Mononuclear cell (primary cell): ENCODE results near the gene MESD. TPM values are rescaled to one million over a fixed set of nuclear protein-coding genes. Genes with fewer than 3 reads are reported as not detected.

Source experiments
- H3K27me3 ChIP-seq: 2 replicates; pipeline ENCODE4 v1.6.0; 2011; ENCODE audit warnings: low read length, control low read depth; ENCODE audit not compliant: insufficient read depth
- H3K4me1 ChIP-seq: 2 replicates; pipeline ENCODE4 v1.5.1; 2011; ENCODE audit warnings: mild to moderate bottlenecking, low read length, control low read depth; ENCODE audit not compliant: insufficient read depth
- H3K4me3 ChIP-seq: 2 replicates; pipeline ENCODE4 v1.5.1; 2011; ENCODE audit warnings: mild to moderate bottlenecking, low read length, moderate library complexity
- H3K9me3 ChIP-seq: 2 replicates; pipeline ENCODE4 v1.5.1; 2011; ENCODE audit warnings: low read depth, mild to moderate bottlenecking, control low read depth, low read length
- total RNA-seq: library from RNA; depleted of rRNA; stranded (reverse); fragments of >200 nt; gene quantifications from one replicate; pipeline ENCODE4 v1.2.3, GENCODE V29; 2012

Gene MESD
- total RNA-seq, 1 donor: 8.6 TPM

- Histone ChIP-seq H3K9me3 (no peaks in the 10 kb centered on the region), H3K4me1 (peaks cover 39% of the 10 kb centered on the region), H3K4me3 (peak overlapping the region; percentile 82), H3K27me3 (no peaks in the 10 kb centered on the region)
Observed at GRCh38 chr15:81002331-81003096, 12.9 kb upstream of the MESD start.

- Histone ChIP-seq H3K4me3 (peak overlapping the region; percentile 82), H3K4me1 (peaks cover 37% of the 10 kb centered on the region), H3K9me3 (no peaks in the 10 kb centered on the region), H3K27me3 (no peaks in the 10 kb centered on the region)
Observed at GRCh38 chr15:81002009-81002330, 12.4 kb upstream of the MESD start.

- Histone ChIP-seq H3K4me1 (peaks cover 37% of the 10 kb centered on the region), H3K9me3 (no peaks in the 10 kb centered on the region), H3K4me3 (peak overlapping the region; percentile 82), H3K27me3 (no peaks in the 10 kb centered on the region)
Observed at GRCh38 chr15:81001152-81002008, 11.8 kb upstream of the MESD start.

- Histone ChIP-seq H3K9me3 (no peaks in the 10 kb centered on the region), H3K27me3 (no peaks in the 10 kb centered on the region), H3K4me1 (peaks cover 37% of the 10 kb centered on the region), H3K4me3 (peak within 1 kb of the TSS; percentile 82)
Observed at GRCh38 chr15:81000624-81001151, 11.1 kb upstream of the MESD start, which contains the start of gene TLNRD1. TLNRD1 (plus strand) TSS chr15:81000923; CDS start chr15:81002272, 1,349 bp downstream.

- H3K27me3 ChIP-seq: no peaks in the 10 kb centered on the region
- no peaks in the 10 kb centered on the region for H3K9me3 ChIP-seq
- H3K4me3 ChIP-seq: peak overlapping the region; percentile 82
- H3K4me1 ChIP-seq: peaks cover 37% of the 10 kb centered on the region
Observed at GRCh38 chr15:81000144-81000623, 10.6 kb upstream of the MESD start.

GRCh38 chr15:80999623-81000036 lies 10.0 kb upstream of the MESD start:
- H3K4me1 ChIP-seq: peaks cover 37% of the 10 kb centered on the region
- H3K27me3 ChIP-seq: no peaks in the 10 kb centered on the region
- peak overlapping the region; percentile 82 for H3K4me3 ChIP-seq
- H3K9me3 ChIP-seq: no peaks in the 10 kb centered on the region

GRCh38 chr15:80998251-80998650 lies 8.6 kb upstream of the MESD start:
- H3K4me1 ChIP-seq: peaks cover 27% of the 10 kb centered on the region
- no peak overlapping the region for H3K4me3 ChIP-seq
- H3K27me3 ChIP-seq: no peaks in the 10 kb centered on the region
- no peaks in the 10 kb centered on the region for H3K9me3 ChIP-seq

- Histone ChIP-seq H3K9me3 (no peaks in the 10 kb centered on the region), H3K4me3 (no peak overlapping the region), H3K4me1 (peaks cover 22% of the 10 kb centered on the region), H3K27me3 (no peaks in the 10 kb centered on the region)
Observed at GRCh38 chr15:80997692-80998091, 8.1 kb upstream of the MESD start.

- Histone ChIP-seq H3K27me3 (no peaks in the 10 kb centered on the region), H3K4me1 (peaks cover 25% of the 10 kb centered on the region), H3K4me3 (no peak overlapping the region), H3K9me3 (no peaks in the 10 kb centered on the region)
Observed at GRCh38 chr15:80996247-80996646, 6.6 kb upstream of the MESD start.

GRCh38 chr15:80992441-80992840 lies 2.8 kb upstream of the MESD start:
- Histone ChIP-seq H3K27me3 (no peaks in the 10 kb centered on the region), H3K4me1 (peaks cover 40% of the 10 kb centered on the region), H3K9me3 (no peaks in the 10 kb centered on the region), H3K4me3 (no peak overlapping the region)

- Histone ChIP-seq H3K9me3 (no peaks in the 10 kb centered on the region), H3K4me1 (peaks cover 44% of the 10 kb centered on the region), H3K4me3 (no peak overlapping the region), H3K27me3 (no peaks in the 10 kb centered on the region)
Observed at GRCh38 chr15:80992006-80992405, 2.4 kb upstream of the MESD start.

GRCh38 chr15:80991421-80991820 lies 1.8 kb upstream of the MESD start:
- no peak overlapping the region for H3K4me3 ChIP-seq

GRCh38 chr15:80990955-80991354 lies 1.3 kb upstream of the MESD start:
- Histone ChIP-seq H3K9me3 (no peaks in the 10 kb centered on the region), H3K4me3 (no peak overlapping the region), H3K27me3 (no peaks in the 10 kb centered on the region), H3K4me1 (peaks cover 53% of the 10 kb centered on the region)

More at GRCh38 chr15:80991421-80991820, 1.8 kb upstream of the MESD start:
- Histone ChIP-seq H3K4me1 (peaks cover 50% of the 10 kb centered on the region), H3K27me3 (no peaks in the 10 kb centered on the region), H3K9me3 (no peaks in the 10 kb centered on the region)

- H3K9me3 ChIP-seq: no peaks in the 10 kb centered on the region
- H3K4me1 ChIP-seq: peaks cover 71% of the 10 kb centered on the region
- H3K27me3 ChIP-seq: no peaks in the 10 kb centered on the region
- peak overlapping the region; percentile 95 for H3K4me3 ChIP-seq
Observed at GRCh38 chr15:80989081-80989517, 520 bp downstream of the MESD start.
